ENCODE measurements around the gene TFF1. TPM values are rescaled to one million over a fixed set of nuclear protein-coding genes. Genes with fewer than 3 reads are reported as not detected.

TFF1 gene
- total and polyA plus RNA-seq, 2 experiments from 2014 or later = not detected

DNA sequence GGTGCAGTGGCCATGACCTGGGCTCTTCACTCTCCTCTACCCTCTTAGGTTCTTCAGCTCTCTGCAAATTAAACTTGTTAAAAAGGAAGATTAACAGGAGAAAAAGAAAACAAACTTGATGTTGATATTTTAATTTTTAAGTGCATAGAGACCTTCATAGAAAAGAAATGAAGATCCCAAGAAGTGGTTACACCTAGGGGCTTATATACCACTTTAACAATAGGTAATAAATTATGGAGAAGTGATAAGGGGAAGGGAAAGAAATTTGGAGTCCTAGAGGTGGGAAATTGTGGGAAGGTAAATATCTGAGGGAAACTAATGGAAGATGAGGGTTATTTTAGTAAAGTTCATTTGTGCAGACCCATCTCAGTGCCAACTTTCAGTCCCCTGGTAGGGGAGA, 34.7 kb downstream of the TFF1 start:
- no peak for DNase-seq (ENCODE audit: low read depth in 1 of 2, low spot score in 1 of 2)
- Histone ChIP-seq H3K27ac (no peak overlapping the region), H3K4me1 (ENCODE audit: low read depth) (no peaks in the 10 kb centered on the region), H3K27me3 (no peaks in the 10 kb centered on the region), H3K4me3 (no peak overlapping the region), H3K9me3 (ENCODE audit: low read depth) (no peaks in the 10 kb centered on the region), H3K36me3 (no peaks in the 10 kb centered on the region)
- TF ChIP-seq, protein P1, sequence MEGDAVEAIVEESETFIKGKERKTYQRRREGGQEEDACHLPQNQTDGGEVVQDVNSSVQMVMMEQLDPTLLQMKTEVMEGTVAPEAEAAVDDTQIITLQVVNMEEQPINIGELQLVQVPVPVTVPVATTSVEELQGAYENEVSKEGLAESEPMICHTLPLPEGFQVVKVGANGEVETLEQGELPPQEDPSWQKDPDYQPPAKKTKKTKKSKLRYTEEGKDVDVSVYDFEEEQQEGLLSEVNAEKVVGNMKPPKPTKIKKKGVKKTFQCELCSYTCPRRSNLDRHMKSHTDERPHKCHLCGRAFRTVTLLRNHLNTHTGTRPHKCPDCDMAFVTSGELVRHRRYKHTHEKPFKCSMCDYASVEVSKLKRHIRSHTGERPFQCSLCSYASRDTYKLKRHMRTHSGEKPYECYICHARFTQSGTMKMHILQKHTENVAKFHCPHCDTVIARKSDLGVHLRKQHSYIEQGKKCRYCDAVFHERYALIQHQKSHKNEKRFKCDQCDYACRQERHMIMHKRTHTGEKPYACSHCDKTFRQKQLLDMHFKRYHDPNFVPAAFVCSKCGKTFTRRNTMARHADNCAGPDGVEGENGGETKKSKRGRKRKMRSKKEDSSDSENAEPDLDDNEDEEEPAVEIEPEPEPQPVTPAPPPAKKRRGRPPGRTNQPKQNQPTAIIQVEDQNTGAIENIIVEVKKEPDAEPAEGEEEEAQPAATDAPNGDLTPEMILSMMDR (IDR thresholded peaks at IDR 0.05; ENCODE audit: low read depth, low read length) = no peak

GRCh38 chr21:42330380-42331371, 35.7 kb downstream of the TFF1 start:
- TF ChIP-seq, protein P1 (IDR thresholded peaks at IDR 0.05; ENCODE audit: low read depth, low read length) = no peak
- H3K27me3 ChIP-seq = no peaks in the 10 kb centered on the region
- H3K9me3 ChIP-seq (ENCODE audit: low read depth) = no peaks in the 10 kb centered on the region
- no peaks in the 10 kb centered on the region for H3K4me1 ChIP-seq (ENCODE audit: low read depth)
- H3K27ac ChIP-seq = no peak overlapping the region
- no peaks in the 10 kb centered on the region for H3K36me3 ChIP-seq
- DNase-seq (ENCODE audit: low read depth in 1 of 2, low spot score in 1 of 2) = no peak
- H3K4me3 ChIP-seq = no peak overlapping the region

GRCh38 chr21:42324896-42325295, 41.4 kb downstream of the TFF1 start:
- Histone ChIP-seq H3K36me3 (no peaks in the 10 kb centered on the region), H3K27ac (no peak overlapping the region), H3K4me3 (no peak overlapping the region), H3K9me3 (ENCODE audit: low read depth) (no peaks in the 10 kb centered on the region), H3K4me1 (ENCODE audit: low read depth) (no peaks in the 10 kb centered on the region), H3K27me3 (no peaks in the 10 kb centered on the region)
- no peak for DNase-seq (ENCODE audit: low read depth in 1 of 2, low spot score in 1 of 2)
- TF ChIP-seq, protein P1 (IDR thresholded peaks at IDR 0.05; ENCODE audit: low read depth, low read length) = no peak

DNA sequence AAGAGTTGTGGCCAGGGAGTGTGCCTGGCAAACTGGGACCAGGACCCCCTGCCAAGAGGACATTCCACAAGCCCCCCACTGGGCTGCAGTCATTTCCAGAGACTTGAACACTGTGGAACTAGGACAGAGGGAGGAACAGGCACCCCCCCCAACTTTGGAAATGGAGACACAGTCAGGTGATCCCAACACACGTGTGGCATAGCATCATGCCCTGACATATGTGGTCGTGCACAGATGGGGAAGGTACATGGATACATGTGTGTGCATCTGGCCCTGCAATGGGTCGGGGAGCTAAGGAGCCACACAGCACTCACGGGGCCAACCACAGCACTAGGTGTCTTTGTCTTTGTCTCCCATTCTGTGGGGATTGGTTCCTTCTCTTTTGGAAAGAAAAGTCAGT, 44.5 kb downstream of the TFF1 start:
- H3K27me3 ChIP-seq = no peaks in the 10 kb centered on the region
- H3K9me3 ChIP-seq (ENCODE audit: low read depth) = no peaks in the 10 kb centered on the region
- H3K4me1 ChIP-seq (ENCODE audit: low read depth) = no peaks in the 10 kb centered on the region
- H3K27ac ChIP-seq = no peak overlapping the region
- TF ChIP-seq, protein P1 (IDR thresholded peaks at IDR 0.05; ENCODE audit: low read depth, low read length) = no peak
- H3K4me3 ChIP-seq = no peak overlapping the region
- H3K36me3 ChIP-seq = no peaks in the 10 kb centered on the region
- no peak for DNase-seq (ENCODE audit: low read depth in 1 of 2, low spot score in 1 of 2)

DNA sequence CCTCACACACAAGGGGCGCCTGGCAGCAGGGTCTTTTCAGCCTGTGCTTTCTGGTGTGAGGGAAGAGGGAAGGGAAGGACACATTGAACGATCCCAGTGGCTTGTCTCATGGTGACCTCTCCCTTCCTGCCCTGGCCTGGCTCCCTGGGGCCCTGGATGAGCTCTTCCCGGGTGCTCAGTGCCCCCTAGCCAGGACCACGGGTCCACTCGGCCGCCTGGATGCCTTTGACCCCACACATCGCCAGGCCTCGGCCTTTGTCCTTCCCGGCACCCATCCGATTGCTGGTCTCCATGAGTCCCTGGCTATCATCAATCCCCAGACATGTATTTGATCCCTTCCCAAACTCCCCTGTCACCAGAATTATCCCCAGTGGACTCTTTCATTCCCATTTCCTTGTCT, 45.1 kb downstream of the TFF1 start:
- TF ChIP-seq, protein P1 (IDR thresholded peaks at IDR 0.05; ENCODE audit: low read depth, low read length) = no peak
- Histone ChIP-seq H3K4me1 (ENCODE audit: low read depth) (no peaks in the 10 kb centered on the region), H3K36me3 (no peaks in the 10 kb centered on the region), H3K4me3 (no peak overlapping the region), H3K9me3 (ENCODE audit: low read depth) (no peaks in the 10 kb centered on the region), H3K27me3 (no peaks in the 10 kb centered on the region), H3K27ac (no peak overlapping the region)
- no peak for DNase-seq (ENCODE audit: low read depth in 1 of 2, low spot score in 1 of 2)
